Left ventricle myocardium superior (tissue), 1 donor: ENCODE measurements around the gene CYP8B1. TPM values are rescaled to one million over a fixed set of nuclear protein-coding genes. Genes with fewer than 3 reads are reported as not detected.
A peak's percentile ranks its signal among the peaks of the same experiment; 100 is the strongest.
"Not testable (repeated sequence)": the region's sequence is repeated elsewhere in the genome, so short reads cannot be mapped to it uniquely, and the experiment has no call there.

Experiments
- ATAC-seq: fragments of 200-7000 bp; cut with Tn5 transposase; one replicate; pipeline ENCODE4 v1.9.1; 2020; ENCODE audit warnings: mild to moderate bottlenecking, moderate library complexity
- DNase-seq: peaks from one replicate; pipeline ENCODE4 v3.0.0-alpha.2; 2020
- intact Hi-C: fragments of 100-400 bp; cut with micrococcal nuclease; formaldehyde crosslinking; loops from one replicate; pipeline ENCODE4 v1.11.0; 2022
- total RNA-seq: library from RNA; stranded (reverse); fragmentation: NEBNext Ultra II Directional; extraction: Animal tissue kit (Norgen Biotek cat#: 25700); gene quantifications from one replicate; pipeline ENCODE4 v1.2.1, GENCODE V29; 2021
- donor health status: DM: no; HTN: yes; CAD: no; lungs with severe emphysema.

CYP8B1 gene
- total RNA-seq, 1 donor from 2014 or later = not detected

DNA sequence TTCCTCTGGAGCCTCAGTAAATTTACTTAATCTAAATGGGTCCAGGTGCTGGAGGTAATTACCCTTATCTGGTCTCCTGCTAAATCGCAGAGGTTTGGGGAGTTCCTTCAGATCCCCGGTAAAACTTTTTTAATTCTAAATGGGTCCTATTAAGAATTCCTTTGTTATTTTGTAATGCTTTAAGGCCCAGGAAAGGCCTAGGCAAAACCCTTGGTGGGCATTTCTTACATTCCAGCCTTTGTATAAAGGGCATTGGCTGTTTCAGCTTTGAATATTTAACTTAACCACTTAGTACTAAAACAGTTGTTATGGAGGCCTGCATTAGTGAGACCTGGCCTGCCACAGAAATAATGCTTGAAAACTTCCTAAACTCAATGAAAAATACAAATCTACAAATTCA is 15.4 kb upstream of the CYP8B1 start:
- ATAC-seq (no peak), DNase-seq (no peak)
- intact Hi-C loops = no loop called here

DNA sequence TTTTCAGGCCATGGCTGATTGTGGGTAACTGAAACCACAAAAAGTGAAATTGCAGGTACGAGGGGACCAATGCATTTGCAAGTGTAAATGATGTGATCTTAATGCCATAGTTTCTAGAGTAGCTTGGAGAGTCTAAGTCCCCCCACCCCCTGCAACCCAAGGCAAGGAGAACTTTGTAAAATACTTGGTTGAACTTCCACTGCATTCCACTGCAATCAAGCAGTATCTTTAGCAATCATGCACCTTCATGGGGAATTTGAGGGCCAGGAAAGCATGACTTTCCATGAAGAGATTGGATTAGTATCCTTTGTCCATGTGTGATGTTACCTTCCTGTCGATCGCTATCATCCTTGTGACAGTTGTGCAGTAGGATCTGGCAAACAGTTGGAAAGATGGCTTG is 11.4 kb upstream of the CYP8B1 start:
- DNase-seq (no peak), ATAC-seq (no peak)
- intact Hi-C loops = no loop called here

DNA sequence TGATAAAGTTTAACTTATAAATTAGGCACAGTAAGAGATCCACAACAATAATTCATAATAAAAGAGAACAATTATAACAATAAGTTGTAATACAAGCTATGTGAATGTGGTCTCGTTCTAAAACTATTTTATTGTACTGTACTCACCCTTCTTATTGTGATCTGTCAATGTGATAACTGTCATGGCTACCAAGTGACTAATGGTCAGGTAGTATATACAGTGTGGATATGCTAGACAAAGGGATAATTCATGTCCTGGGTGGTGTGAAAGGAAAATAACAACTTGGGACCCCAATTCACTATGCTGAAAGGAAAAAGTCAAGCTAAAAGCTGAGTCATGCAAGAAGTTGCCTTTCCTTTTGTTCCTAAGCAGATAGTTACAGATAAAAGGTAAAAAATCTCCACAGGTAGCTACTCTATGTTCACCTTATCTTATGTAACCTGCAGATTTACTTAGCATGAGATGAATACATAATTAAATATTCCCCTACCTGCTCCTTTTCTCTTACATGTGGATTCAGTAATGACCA is 10.7 kb upstream of the CYP8B1 start:
- ATAC-seq (no peak), DNase-seq (no peak)
- intact Hi-C loops = no loop called here

- DNase-seq (no peak), ATAC-seq (no peak)
- intact Hi-C loops = no loop called here
Measured at GRCh38 chr3:42884324-42884723, 8.6 kb upstream of the CYP8B1 start.

DNA sequence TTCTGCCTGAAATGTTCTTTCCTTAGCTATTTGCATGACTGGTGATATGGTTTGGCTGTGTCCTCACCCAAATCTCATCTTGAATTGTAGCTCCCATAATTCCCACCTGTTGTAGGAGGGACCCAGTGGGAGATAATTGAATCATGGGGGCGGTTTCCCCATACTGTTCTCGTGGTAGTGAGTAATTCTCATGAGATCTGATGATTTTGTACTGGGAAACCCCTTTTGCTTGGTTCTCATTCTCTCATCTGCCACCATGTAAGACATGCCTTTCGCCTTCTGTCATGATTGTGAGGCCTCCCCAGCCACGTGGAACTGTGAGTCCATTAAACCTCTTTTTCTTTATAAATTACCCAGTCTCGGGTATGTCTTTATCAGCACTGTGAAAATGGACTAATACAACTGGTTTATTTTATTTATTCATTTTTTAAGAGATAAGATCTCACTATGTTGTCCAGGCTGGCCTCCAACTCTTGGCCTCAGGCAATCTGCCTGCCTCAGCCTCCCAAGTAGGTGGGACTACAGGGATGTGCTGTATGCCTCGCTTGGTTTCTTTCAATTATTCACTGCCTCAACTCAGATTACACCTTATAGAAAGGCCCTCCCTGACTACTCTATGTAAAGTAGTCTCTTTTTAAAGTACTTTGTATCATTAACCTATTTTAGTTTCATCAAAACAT is 7.7 kb upstream of the CYP8B1 start:
- DNase-seq, ATAC-seq, intact Hi-C loops: not testable (repeated sequence)

DNA sequence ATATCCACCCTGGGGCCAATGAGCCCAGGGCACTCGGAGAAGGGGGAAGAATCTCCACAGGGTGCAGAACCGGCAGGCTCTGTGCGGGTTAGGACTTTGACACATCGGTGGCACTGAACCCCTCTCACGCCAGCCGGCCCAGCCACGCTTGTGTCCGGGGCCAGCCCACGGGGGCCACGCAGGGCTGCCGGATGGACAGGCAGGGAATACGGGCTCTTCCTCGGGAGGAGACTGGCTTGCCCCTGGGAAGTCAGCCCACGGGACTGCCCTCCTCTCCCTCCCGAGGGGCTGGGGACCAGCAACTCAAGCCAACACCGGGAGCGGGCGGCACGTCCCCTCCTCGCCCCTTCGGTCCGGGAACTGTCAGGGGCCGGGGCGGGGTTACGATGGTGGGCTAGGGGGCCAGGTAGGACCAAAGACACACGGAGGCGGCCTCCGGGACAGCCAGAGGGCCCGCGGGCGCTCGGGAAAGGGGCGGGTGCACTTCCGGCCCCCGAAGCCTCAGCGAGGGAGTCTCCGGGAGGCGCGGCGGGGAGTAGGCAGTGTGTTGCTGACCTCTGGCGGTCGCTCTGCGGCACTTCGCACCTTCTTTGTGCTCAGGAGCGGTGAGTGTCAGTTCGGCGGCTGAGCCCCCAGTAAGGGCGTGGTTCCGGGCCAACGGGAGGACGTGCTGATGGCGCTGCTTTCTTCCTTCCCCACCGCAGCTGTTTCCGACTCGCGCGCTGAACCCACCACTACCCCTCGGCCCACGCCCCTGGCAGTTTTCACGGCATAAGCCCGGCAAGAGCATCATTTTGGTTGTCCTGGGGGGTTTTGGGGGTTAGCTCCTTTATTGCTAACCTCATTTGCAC is 5.1 kb upstream of the CYP8B1 start:
- peak; percentile 99 for ATAC-seq
- DNase-seq = peak; percentile 90
- intact Hi-C loops = no loop called here

DNA sequence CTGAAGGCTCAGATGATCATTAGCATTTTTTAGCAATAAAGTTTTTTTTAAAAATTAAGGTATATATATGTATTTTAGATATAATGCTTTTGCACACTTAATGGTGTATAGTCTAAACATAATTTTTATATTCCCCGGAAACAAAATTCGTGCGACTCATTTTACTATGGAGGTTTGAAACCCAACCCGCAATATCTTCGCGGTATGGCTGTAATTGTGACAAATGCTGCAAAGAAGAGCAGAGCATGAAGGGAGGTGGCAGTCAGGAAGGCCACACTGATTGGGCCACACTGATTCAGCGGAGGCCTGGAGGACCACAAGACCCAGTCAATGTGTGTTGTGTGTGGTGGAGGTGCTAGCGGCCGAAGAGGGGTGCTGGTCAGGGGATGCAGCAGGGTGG is 4.5 kb upstream of the CYP8B1 start:
- intact Hi-C loops = no loop called here
- DNase-seq = no peak
- peak; percentile 11 for ATAC-seq

DNA sequence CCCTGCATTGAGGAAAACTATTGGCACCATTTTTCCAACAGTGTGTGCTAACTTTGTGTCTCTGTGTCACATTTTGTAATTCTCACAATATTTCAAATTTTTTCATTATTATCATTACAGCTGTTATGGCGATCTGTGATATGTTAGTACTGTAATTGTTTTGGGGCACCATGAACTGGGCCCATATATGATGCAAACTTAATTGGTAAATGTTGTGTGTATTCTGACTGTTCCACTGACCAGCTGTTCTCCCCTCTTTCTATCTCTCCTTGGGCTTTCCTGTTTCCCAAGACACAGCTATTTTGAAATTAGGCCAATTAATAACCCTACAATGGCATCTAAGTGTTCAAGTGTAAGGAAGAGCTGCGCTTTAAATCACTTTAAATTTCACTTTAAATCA is 2.2 kb upstream of the CYP8B1 start:
- ATAC-seq = no peak
- DNase-seq = no peak
- intact Hi-C loops = loop anchor here (5.0 kb wide), 1 partner anchor 41 kb away; no protein-coding TSS in a partner anchor

DNA sequence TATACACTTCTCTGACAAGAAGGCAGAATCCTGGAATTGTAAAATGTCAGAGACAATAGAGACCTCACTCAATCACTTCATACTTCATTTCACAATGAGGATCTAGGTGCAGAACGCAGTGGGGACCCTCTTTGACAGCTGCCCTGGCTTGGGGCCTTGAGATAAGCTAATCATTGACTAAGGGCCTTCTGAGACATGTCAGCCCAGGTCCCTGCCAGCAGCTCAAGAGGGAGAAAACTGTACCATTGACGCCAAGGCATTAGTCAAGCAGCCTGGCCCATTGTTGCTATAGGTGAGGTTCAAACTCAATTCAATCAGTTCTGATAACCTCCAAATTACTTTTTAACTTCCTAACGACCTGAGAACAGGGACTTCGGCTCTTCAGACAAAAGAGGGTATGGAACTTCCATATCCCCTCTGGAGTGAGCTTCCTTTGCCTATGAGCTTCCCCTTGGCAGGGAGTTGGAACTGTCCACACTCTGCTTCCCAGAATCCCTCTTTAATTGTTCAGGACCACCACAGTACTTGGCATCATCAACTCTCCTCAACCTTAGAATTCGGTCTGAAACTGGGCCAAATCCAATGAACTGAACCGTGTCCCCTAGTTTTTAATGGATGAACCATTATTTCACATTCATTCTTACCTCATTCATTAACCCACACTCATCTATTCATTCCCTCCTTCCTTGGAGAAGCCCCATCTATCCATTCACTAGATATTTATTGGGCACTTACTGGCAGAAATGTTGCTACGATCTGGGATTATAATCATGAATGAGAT is 1.5 kb upstream of the CYP8B1 start:
- ATAC-seq = no peak

DNA sequence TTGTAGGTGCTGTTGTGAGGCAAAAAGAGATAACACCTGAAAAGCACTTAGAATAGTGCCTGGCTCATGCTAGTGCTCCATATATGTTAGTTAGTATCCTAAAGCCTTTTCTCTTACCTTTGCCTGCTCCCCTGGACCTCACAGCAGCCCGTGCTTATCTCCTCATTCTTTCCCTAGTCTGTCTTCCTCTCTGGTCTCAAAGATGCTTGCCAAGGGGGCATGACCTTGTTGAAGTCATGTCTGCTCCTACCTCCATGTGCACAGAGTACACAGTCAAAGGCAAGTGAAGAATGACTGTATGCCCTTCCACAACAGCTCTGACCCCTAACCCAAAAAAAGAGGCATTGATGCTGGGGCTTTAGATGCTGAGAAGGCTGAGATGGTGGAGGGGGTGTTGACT is 722 bp upstream of the CYP8B1 start:
- no peak for ATAC-seq

More for the DNA sequence above, 1.5 kb upstream of the CYP8B1 start:
- intact Hi-C loops = loop anchor here (5.0 kb wide), 1 partner anchor 40 kb away; no protein-coding TSS in a partner anchor
- DNase-seq = no peak

GRCh38 chr3:42874749-42875148 is 930 bp downstream of the CYP8B1 start:
- intact Hi-C loops = loop anchor here (5.0 kb wide), 1 partner anchor 37 kb away; no protein-coding TSS in a partner anchor
- DNase-seq (no peak), ATAC-seq (no peak)

More for the DNA sequence above, 722 bp upstream of the CYP8B1 start:
- intact Hi-C loops = loop anchor here (5.0 kb wide), 1 partner anchor 39 kb away; no protein-coding TSS in a partner anchor
- no peak for DNase-seq

DNA sequence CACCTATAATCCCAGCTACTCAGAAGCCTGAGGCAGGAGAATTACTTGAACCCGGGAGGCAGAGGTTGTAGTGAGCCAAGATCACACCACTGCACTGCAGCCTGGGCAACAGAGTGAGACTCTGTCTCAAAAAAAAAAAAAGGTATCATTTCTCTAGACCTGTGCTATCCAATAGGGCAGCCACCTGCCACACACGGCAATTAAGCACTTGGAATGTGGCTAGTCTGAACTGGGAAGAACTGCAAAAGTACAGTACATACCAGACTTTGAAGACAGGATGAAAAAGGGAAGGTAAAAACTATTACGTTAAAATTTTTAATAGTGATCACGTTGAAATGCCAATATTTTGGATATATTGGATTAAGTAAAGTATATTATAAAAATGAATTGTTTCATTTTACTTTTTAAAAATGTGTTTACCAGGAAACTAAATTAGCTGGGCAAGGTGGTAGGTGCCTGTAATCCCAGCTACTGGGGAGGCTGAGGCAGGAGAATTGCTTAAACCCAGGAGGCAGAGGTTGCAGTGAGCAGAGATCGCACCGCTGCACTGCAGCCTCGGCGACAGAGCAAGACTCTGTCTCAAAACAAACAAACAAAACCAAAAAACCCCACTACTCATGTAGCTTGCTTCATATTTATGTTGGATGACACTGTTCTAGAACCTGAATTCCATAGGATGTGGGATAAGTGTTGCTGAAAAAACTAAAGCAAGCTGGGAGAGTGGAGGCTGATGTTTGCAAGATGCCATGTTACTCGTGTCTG is 2.3 kb downstream of the CYP8B1 start:
- DNase-seq (no peak), ATAC-seq (no peak)
- intact Hi-C loops = no loop called here

GRCh38 chr3:42872718-42873117 is 3.0 kb downstream of the CYP8B1 start:
- intact Hi-C loops = no loop called here
- DNase-seq (no peak), ATAC-seq (no peak)

DNA sequence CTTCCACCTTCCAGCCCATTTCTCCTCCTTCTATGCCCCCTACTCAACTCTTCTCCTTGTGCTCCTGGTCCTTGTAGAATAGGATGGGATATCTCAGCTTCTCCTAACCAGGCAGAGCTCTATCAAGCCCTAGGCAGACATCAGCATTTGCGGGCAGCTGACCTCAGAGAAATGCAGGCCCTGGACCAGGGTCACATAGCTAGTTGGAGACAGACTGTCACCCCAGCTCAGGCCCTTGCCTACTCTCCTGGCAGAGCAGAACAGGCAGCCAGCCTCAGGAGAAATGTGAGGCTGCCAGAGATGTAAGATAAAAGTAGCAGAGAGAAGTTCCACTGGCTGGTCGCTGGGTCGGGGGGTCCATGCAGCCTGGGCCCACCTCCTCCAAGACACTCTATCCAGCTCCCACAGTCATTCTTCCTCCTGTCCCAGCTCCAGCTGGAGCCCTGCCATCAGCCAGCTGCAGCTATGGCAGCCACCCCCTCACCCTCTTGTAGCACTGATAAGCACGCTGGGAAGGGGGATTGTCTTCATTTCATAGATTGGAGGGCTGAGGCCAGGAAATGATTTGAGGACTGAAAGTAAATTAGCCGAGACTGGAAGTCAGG is 4.0 kb downstream of the CYP8B1 start:
- ATAC-seq (peak; percentile 76), DNase-seq (peak; percentile 67)
- intact Hi-C loops = no loop called here

DNA sequence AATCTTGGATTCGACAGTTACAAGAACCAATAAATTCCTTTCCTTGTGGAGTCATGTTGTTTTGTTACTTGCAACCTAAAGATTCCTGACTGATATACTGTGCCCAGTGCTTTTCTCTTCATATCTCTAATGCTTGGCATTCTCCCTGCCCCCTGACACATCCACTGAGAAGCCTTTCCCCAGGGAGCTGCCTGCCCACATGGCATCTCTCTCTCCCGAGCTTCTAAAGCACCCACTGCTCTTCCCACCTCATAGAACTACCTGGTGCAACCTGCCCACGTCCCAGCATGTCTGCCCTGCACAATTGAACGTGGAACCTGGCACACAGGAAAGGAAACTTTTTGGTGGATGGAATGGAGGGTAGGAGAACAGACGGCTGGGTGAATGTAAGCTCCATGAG is 6.8 kb downstream of the CYP8B1 start:
- intact Hi-C loops = no loop called here
- no peak for DNase-seq
- no peak for ATAC-seq

GRCh38 chr3:42867138-42867537 is 8.5 kb downstream of the CYP8B1 start:
- ATAC-seq = no peak
- DNase-seq = no peak
- intact Hi-C loops = no loop called here

DNA sequence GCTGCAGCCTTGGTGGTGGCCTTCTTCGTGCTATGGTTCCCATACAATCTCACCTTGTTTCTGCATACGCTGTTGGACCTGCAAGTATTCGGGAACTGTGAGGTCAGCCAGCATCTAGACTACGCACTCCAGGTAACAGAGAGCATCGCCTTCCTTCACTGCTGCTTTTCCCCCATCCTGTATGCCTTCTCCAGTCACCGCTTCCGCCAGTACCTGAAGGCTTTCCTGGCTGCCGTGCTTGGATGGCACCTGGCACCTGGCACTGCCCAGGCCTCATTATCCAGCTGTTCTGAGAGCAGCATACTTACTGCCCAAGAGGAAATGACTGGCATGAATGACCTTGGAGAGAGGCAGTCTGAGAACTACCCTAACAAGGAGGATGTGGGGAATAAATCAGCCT is 10.4 kb downstream of the CYP8B1 start:
- no peak for ATAC-seq
- no peak for DNase-seq
- intact Hi-C loops = no loop called here

GRCh38 chr3:42864321-42864950 is 11.2 kb downstream of the CYP8B1 start:
- ATAC-seq = no peak
- no peak for DNase-seq
- intact Hi-C loops = no loop called here
